Measurements from ENCODE around the gene COG6.
A peak's percentile ranks its signal among the peaks of the same experiment; 100 is the strongest.

Gene COG6

DNA sequence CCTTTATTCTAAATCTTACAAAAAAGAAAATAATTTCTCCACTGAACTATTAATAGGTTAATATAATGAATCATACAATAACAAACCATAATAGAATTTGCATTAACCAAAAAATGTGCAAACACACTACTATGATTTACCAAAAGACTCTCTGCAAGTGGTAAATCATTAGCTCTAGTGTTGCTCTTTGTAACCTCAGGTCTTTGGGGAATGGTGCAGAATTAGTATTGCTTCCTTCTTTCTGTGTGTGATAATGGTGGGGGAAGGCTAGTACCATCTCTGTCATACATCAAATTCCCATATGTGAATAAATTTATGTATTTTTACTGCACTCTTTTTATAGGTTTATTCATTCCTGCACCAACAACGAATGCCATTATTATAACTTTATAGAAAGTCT, 105.1 kb downstream of the COG6 start:
- TF ChIP-seq, protein P1, sequence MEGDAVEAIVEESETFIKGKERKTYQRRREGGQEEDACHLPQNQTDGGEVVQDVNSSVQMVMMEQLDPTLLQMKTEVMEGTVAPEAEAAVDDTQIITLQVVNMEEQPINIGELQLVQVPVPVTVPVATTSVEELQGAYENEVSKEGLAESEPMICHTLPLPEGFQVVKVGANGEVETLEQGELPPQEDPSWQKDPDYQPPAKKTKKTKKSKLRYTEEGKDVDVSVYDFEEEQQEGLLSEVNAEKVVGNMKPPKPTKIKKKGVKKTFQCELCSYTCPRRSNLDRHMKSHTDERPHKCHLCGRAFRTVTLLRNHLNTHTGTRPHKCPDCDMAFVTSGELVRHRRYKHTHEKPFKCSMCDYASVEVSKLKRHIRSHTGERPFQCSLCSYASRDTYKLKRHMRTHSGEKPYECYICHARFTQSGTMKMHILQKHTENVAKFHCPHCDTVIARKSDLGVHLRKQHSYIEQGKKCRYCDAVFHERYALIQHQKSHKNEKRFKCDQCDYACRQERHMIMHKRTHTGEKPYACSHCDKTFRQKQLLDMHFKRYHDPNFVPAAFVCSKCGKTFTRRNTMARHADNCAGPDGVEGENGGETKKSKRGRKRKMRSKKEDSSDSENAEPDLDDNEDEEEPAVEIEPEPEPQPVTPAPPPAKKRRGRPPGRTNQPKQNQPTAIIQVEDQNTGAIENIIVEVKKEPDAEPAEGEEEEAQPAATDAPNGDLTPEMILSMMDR (IDR thresholded peaks at IDR 0.05; ENCODE audit: low read depth, low read length, missing control alignments): no peak
- no peak overlapping the region for H3K4me3 ChIP-seq (replicated peaks; ENCODE audit: low read depth, low read length)
- no peak for DNase-seq (ENCODE audit: extremely low read depth, low read depth)

DNA sequence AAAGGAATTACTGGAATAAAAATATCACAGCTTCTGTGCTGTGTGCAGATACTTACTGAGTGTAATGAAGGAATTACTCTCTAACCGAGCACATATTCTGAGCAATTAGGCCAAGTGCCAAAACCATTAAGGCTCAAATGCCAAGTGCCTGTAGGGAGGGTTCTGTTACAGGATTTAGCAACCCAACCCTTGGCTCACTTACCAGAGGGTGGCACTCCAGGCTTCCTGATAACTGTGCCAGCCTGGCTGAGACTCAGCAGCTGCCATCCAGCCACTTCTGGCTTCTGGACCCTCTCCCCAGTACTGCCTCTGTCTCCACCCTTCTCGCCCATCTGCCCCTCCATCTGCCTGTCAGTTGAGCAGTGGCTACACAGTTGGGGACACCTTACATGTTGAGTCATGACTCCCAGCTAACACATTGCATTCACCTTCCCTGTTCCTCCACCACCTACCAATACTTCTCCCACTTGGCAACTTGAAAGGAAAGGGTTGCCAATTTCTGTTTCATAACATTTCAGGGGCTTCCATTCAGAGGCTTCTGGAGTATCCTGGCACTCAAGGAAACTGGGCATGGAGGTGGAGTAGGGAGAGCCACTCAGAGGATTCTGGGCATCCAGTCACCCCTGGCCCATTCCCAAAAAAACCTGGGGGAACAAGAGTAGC, 110.5 kb downstream of the COG6 start:
- DNase-seq (ENCODE audit: extremely low read depth, low read depth): no peak
- H3K4me3 ChIP-seq (replicated peaks; ENCODE audit: low read depth, low read length): no peak overlapping the region
- TF ChIP-seq, protein P1 (IDR thresholded peaks at IDR 0.05; ENCODE audit: low read depth, low read length, missing control alignments): peak; percentile 29

DNA sequence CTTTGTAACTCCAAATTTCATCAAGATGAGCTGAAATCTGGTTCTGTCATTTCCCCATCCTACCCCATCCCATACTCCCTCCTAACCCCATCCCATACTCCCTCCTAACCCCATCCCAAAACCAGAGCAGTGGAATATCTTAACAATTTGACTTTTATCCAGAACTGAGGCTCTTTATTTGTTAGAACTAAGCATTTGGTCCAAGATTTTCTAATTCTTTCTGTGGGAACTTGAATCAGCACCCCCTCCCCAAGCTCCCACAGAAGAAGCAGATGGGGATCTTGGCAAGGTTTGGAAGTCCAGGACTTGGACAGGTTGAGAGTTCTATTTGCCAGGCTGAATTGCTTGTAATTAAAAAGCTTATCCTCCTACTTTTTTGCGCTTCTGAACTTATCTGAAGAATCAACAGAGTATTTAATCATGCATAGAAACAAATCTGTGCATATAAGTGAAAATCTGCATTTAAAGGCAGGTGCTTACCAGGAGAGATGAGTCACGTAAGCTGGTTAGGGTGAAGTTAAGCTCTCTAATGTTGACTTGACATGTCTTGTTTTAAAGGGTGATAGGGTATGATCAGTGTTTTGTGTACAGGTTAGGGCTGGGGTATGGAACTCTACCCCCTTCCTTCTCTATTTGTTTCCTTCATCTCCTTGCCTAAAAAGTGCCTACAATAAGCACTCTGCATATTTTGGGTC, 111.1 kb downstream of the COG6 start:
- TF ChIP-seq, protein P1 (IDR thresholded peaks at IDR 0.05; ENCODE audit: low read depth, low read length, missing control alignments): no peak
- DNase-seq (ENCODE audit: extremely low read depth, low read depth): no peak
- H3K4me3 ChIP-seq (replicated peaks; ENCODE audit: low read depth, low read length): no peak overlapping the region

DNA sequence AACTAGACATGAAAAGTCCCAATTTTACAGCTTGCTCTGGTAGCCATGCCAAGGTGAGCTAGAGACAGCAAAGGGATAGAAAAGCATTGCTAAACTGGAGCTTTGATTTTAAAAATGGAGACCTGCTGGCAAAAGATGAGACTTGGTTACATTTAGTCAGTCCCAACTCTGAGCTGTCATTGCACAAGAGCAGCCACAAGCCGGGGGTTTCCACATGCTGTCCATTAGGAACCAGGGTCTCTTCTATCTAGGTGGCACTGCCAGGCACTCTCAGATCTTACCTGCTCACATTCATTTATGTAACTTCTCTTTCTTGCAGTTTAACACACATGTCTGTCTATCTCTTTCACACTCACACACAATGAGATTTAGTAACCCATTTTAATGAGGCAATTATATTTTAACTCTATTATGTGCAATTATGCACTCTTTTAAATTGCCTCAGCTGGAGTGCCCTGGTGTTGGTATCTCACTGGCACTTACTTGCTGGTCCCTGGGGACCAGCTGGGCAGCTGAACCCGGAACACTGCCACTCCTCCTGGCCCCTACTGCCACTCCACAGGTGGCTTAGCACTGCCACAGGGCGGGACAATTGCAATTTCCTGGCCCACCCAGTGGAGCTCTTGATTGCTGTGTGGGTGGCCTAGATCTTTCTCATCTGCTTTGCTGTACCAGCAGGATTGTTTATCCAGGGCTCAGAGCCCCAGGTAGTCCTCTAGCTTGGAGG, 112.5 kb downstream of the COG6 start:
- no peak for DNase-seq (ENCODE audit: extremely low read depth, low read depth)

DNA sequence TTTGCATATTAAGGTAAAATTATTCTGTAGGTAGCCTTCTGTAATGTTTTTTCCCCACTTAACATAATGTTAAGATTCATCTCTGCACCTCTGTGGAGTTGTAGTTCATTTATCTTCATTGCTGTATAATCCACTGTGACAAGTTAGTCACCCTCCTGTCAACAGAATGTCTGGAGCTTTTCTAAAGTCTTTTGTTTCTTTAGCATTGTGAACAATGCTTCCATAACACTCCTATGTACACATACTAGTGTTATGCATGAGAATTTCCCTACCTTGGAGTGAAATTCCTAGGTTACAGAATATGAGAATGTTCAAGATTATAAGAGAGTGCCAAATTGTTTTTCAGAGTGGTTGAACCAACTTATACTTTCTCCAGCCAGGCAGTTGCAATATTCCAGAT, 113.5 kb downstream of the COG6 start:
- DNase-seq (ENCODE audit: extremely low read depth, low read depth): no peak
- H3K4me3 ChIP-seq (replicated peaks; ENCODE audit: low read depth, low read length): no peak overlapping the region
- TF ChIP-seq, protein P1 (IDR thresholded peaks at IDR 0.05; ENCODE audit: low read depth, low read length, missing control alignments): no peak

More for the DNA sequence above, 112.5 kb downstream of the COG6 start:
- no peak overlapping the region for H3K4me3 ChIP-seq (replicated peaks; ENCODE audit: low read depth, low read length)
- TF ChIP-seq, protein P1 (IDR thresholded peaks at IDR 0.05; ENCODE audit: low read depth, low read length, missing control alignments): no peak

DNA sequence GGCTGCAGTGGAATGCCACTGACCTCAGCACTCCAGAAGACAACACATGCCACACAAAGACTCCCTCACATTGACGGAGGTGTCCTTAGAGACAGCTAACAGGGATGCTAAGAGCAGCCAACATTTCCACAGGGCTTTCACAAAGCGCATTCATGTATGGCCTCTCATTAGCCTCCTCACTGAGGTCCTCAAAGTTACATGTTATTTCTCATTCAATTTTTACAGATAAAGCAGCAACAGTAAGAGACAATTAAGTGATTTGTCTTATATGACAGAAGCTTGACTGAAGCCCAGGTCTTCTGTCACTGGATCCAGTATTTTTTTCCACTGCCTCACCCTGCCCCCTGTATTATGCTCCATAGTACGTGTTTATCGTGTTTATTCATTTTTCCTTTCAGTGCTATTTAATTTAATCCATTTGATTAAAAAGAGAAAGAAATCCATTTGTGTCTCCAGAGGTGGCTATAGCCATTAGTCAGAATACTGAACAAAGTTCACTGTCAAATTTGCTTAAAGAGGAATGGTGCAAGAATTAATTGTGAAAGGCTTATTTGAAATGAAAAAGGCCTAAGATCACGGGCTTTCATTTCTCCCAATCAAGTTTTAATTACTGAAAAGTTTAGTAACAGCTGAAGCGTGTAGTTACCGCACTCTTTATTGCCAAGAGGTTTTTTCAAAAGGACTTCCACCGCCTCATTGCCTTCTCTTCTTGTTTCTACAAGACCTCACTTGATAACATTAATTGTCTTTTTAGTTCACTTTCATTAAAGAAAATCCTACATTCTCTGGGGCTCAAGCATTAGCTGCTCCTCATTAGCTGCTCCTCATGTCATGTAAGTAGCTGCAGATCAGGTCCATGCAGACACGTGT, 115.0 kb downstream of the COG6 start:
- no peak overlapping the region for H3K4me3 ChIP-seq (replicated peaks; ENCODE audit: low read depth, low read length)
- DNase-seq (ENCODE audit: extremely low read depth, low read depth): no peak
- TF ChIP-seq, protein P1 (IDR thresholded peaks at IDR 0.05; ENCODE audit: low read depth, low read length, missing control alignments): no peak

All from HFF-Myc (cell line).